SU-DHL-6 (cell line): ENCODE measurements around the gene TTLL11.

Source experiments
- EZH2phosphoT487 ChIP-seq: fragments of 200-600 bp; sonication (generic), shearing (Covaris generic); conservative IDR thresholded peaks from 2 replicates; pipeline ENCODE4 v1.6.1; 2018; ENCODE audit warnings: mild to moderate bottlenecking, antibody characterized with exemption, low read length, moderate library complexity, mixed read lengths
- TF ChIP-seq, protein P1 (sequence below): fragments of 200-600 bp; sonication (generic); IDR thresholded peaks from one replicate; pipeline ENCODE4 v1.5.1; 2017; ENCODE audit warnings: antibody characterized with exemption, mild to moderate bottlenecking, low read length, moderate library complexity; ENCODE audit not compliant: insufficient read depth, poor library complexity, severe bottlenecking

DNA sequence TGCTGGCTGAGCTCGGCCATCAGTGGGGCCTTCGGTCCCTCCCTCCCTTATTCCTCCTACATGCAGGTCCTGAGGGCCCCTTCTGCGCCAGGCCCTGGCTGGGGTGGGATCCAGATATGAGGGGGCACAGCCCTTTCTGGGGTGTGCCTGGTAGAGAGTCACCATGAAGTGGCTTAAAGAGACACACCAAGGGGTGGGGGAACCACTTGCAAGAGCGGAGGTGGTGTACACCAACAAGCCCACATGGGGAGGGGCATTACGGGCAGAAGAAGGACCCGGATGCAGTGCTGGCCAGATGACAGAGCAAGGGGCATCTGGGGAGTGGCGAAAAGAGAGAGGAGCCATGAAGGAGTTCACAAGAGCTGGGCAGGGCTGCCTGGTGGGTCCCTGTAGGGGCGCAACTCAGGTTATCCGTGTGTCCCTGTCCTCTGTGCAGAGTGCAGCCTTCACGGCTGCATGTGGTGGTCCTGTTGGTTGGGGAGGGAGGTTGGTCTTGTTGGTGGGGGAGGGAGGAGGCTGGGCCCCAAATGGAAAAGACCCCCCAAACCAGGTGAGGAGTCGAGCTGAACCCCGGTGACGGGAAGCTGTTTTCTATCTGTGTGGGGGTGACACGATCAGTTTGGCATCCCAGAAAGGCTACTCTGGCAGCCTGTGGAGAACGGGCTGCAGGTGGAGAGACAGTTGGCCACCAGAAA lies 283.6 kb downstream of the TTLL11 start:
- TF ChIP-seq, protein P1, sequence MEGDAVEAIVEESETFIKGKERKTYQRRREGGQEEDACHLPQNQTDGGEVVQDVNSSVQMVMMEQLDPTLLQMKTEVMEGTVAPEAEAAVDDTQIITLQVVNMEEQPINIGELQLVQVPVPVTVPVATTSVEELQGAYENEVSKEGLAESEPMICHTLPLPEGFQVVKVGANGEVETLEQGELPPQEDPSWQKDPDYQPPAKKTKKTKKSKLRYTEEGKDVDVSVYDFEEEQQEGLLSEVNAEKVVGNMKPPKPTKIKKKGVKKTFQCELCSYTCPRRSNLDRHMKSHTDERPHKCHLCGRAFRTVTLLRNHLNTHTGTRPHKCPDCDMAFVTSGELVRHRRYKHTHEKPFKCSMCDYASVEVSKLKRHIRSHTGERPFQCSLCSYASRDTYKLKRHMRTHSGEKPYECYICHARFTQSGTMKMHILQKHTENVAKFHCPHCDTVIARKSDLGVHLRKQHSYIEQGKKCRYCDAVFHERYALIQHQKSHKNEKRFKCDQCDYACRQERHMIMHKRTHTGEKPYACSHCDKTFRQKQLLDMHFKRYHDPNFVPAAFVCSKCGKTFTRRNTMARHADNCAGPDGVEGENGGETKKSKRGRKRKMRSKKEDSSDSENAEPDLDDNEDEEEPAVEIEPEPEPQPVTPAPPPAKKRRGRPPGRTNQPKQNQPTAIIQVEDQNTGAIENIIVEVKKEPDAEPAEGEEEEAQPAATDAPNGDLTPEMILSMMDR: no peak
- no peak for TF ChIP-seq EZH2phosphoT487
